Pancreas (tissue), 10 donors: ENCODE data around the gene RFC1. TPM values are rescaled to one million over a fixed set of nuclear protein-coding genes. Genes with fewer than 3 reads are reported as not detected.
"Not testable (repeated sequence)": the region's sequence is repeated elsewhere in the genome, so short reads cannot be mapped to it uniquely, and the experiment has no call there.

Experiments
- ATAC-seq, 4 donors: fragments of 200-7000 bp; cut with Tn5 transposase; one replicate each; pipeline versions ENCODE4 v1.8.0 to v1.9.1; 2020; ENCODE audit warnings: mild to moderate bottlenecking in 4 of 4, moderate library complexity in 4 of 4
- DNase-seq, 6 donors: peaks; one replicate each; pipeline ENCODE4 v3.0.0-alpha.2; 2020
- FAIRE-seq: peaks from 2 replicates; lab custom pipeline; 2012; peaks lifted over from hg19 to GRCh38; lab: Jason Lieb, UNC
- H3K27ac ChIP-seq, 4 donors: fragments of 200-600 bp; sonication (generic); 1 replicate in 3 of 4; 2 replicates in 1 of 4; pipeline versions ENCODE4 v1.5.0 to v1.8.0; 2020
- H3K27me3 ChIP-seq, 4 donors: fragments of 200-600 bp; one replicate each; pipeline ENCODE4 v1.8.0; 2021
- H3K36me3 ChIP-seq, 3 donors: fragments of 200-600 bp; sonication (generic) in 1 of 3; one replicate each; pipeline versions ENCODE4 v1.5.0 to v1.8.0; 2020 to 2021
- H3K4me1 ChIP-seq, 3 donors: fragments of 200-600 bp; one replicate each; pipeline ENCODE4 v1.8.0; 2021
- H3K4me3 ChIP-seq, 4 donors: fragments of 200-600 bp; sonication (generic) in 2 of 4; one replicate each; pipeline versions ENCODE4 v1.5.0 to v1.8.0; 2020 to 2021
- H3K9me3 ChIP-seq, 4 donors: fragments of 200-600 bp; one replicate each; pipeline ENCODE4 v1.8.0; 2021
- CTCF ChIP-seq, 4 donors: fragments of 200-600 bp; sonication (generic) in 3 of 4; IDR thresholded peaks; one replicate each; pipeline versions ENCODE4 v1.5.0 to v1.8.0; 2021; ENCODE audit warnings: antibody characterized with exemption in 4 of 4
- WGBS, 2 donors: extraction: QIAGEN DNeasy Blood & Tissue Kit; methylation state at CpG; one replicate each; pipeline ENCODE4 v1.1.7; 2013; 5-methylcytosine and 5-hydroxymethylcytosine counted together
- intact Hi-C, 3 donors: fragments of 100-400 bp; cut with DNase I; formaldehyde crosslinking; loops; one replicate each; pipeline versions ENCODE4 v1.11.1 to v1.14.2; 2022
- polyA plus RNA-seq, 2 donors: library from polyadenylated mRNA; stranded (reverse); fragments of 200-250 nt; gene quantifications; one replicate each; pipeline ENCODE4 v1.2.3, GENCODE V29; 2013
- total RNA-seq, 6 donors: library from RNA; stranded (reverse); fragmentation: NEBNext Ultra II Directional in 4 of 6; extraction: Animal tissue kit (Norgen Biotek cat#: 25700) in 4 of 6; gene quantifications; one replicate each; pipeline versions ENCODE4 v1.2.1 to v1.2.4, GENCODE V29; 2021 to 2023
- donor health status: healthy with polysubstance abuse.
- donor health status: DM: no; HTN: no; CAD: no; lungs with moderate emphysema.
- donor health status: DM: no; HTN: no; CAD: no.
- donor health status: control.
- donor health status: control.
- donor health status: Bipolar disorder and iron deficiency.
- donor health status: DM: yes; HTN: yes; CAD: no.
- donor health status: DM: no; HTN: no; CAD: no.
- donor health status: DM: no; HTN: no; CAD: no.
- donor health status: DM: yes; HTN: yes; CAD: no.

RFC1 gene
- total and polyA plus RNA-seq, 8 donors, result 9.1 to 53.1 (median 35.7) TPM

- intact Hi-C loops, result no loop called here
- Histone ChIP-seq H3K4me1 (peaks cover 4 to 23% (median 9%) of the 10 kb centered on the region in 3 donors), H3K4me3 (peak overlapping the region; percentile 62 to 91 (median 82)), H3K27me3 (no peaks in the 10 kb centered on the region), H3K36me3 (no peaks in the 10 kb centered on the region), H3K27ac (peak overlapping the region; percentile 81 to 88 (median 85)), H3K9me3 (no peaks in the 10 kb centered on the region)
- no peak for FAIRE-seq
- ATAC-seq, result peak in 2 of 4 donors; percentile 4 to 13
- no peak for DNase-seq
- WGBS, 2 donors, result 3% methylated on average over 7 of the region's 7 CpGs
- TF ChIP-seq CTCF (IDR thresholded peaks at IDR 0.05), result no peak
Observed at GRCh38 chr4:39365360-39365759, 802 bp downstream of the RFC1 start.

GRCh38 chr4:39363773-39364393 lies 2.3 kb downstream of the RFC1 start:
- Histone ChIP-seq H3K4me3 (no peak overlapping the region), H3K9me3 (no peaks in the 10 kb centered on the region), H3K27me3 (no peaks in the 10 kb centered on the region), H3K27ac (no peak overlapping the region), H3K36me3 (no peaks in the 10 kb centered on the region), H3K4me1 (peaks cover 5 to 23% (median 9%) of the 10 kb centered on the region in 3 donors)
- intact Hi-C loops, result no loop called here
- WGBS, 2 donors, result 57 to 74% methylated on average over 4 of the region's 4 CpGs
- no peak for FAIRE-seq
- DNase-seq, result no peak
- ATAC-seq, result no peak
- TF ChIP-seq CTCF (IDR thresholded peaks at IDR 0.05), result no peak

- Histone ChIP-seq H3K36me3 (no peaks in the 10 kb centered on the region), H3K27ac (no peak overlapping the region), H3K4me1 (peaks cover 9 to 26% (median 12%) of the 10 kb centered on the region in 3 donors), H3K27me3 (no peaks in the 10 kb centered on the region), H3K4me3 (no peak overlapping the region), H3K9me3 (no peaks in the 10 kb centered on the region)
- intact Hi-C loops, result no loop called here
- WGBS, 2 donors, result 28 to 44% methylated on average over 3 of the region's 3 CpGs
- ATAC-seq, result no peak
- no peak for DNase-seq
- TF ChIP-seq CTCF (IDR thresholded peaks at IDR 0.05), result no peak
- no peak for FAIRE-seq
Observed at GRCh38 chr4:39362827-39363226, 3.3 kb downstream of the RFC1 start.

DNA sequence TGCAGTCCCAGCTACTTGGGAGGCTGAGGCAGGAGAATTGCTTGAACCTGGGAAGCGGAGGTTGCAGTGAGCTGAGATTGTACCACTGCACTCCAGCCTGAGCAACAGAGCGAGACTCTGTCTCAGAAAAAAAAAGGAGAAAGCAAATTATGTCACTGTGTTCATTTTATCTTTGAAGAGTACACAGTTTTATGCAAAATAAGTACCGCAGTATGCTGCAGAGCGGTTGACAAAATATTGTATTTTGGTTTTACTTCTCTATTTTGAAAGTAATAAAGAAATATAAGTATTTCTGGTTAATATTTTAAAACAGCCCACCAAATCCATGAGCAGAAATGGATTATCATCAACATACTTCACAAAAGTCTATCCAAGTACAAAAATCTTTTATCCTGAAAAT lies 5.6 kb downstream of the RFC1 start:
- intact Hi-C loops, H3K9me3 ChIP-seq, H3K27me3 ChIP-seq, H3K27ac ChIP-seq, ATAC-seq, H3K36me3 ChIP-seq, H3K4me3 ChIP-seq, FAIRE-seq, DNase-seq: not testable (repeated sequence)
- peaks cover 12 to 35% (median 18%) of the 10 kb centered on the region in 3 donors for H3K4me1 ChIP-seq
- WGBS, 2 donors, result 98% methylated on average over 4 of the region's 4 CpGs

DNA sequence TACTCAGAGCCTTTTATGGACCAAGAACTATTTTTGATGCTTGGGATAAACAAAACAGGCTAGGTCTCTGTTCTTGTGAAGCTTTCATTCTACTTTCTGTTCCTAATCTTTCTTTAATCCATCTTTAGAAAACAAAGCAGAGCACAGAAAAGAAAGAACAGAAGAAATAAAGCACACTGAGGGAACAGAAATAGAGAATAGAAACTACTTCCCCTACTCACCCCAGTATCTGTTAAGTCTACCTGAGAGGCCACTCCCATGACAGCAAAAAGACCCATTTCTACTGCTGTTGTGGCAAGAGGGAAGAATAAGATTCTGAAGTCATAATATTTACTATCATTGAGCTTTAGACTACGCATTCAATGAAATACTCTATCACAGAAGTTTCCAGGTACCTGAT lies 9.2 kb downstream of the RFC1 start:
- ATAC-seq, result no peak
- TF ChIP-seq CTCF (IDR thresholded peaks at IDR 0.05), result no peak
- FAIRE-seq, result no peak
- intact Hi-C loops, result no loop called here
- peak overlapping the region in 2 of 4 donors; percentile 25 to 46 for H3K27ac ChIP-seq
- no peaks in the 10 kb centered on the region for H3K9me3 ChIP-seq
- WGBS, 2 donors, result 37 to 50% methylated on average over 1 of the region's 1 CpG
- no peaks in the 10 kb centered on the region for H3K36me3 ChIP-seq
- no peaks in the 10 kb centered on the region for H3K27me3 ChIP-seq
- no peak for DNase-seq
- no peak overlapping the region for H3K4me3 ChIP-seq
- H3K4me1 ChIP-seq, result peaks cover 7 to 34% (median 27%) of the 10 kb centered on the region in 3 donors
